Measurements from ENCODE around the gene CYP2C8.
"Not testable (repeated sequence)": the region's sequence is repeated elsewhere in the genome, so short reads cannot be mapped to it uniquely, and the experiment has no call there.

The CYP2C8 gene

DNA sequence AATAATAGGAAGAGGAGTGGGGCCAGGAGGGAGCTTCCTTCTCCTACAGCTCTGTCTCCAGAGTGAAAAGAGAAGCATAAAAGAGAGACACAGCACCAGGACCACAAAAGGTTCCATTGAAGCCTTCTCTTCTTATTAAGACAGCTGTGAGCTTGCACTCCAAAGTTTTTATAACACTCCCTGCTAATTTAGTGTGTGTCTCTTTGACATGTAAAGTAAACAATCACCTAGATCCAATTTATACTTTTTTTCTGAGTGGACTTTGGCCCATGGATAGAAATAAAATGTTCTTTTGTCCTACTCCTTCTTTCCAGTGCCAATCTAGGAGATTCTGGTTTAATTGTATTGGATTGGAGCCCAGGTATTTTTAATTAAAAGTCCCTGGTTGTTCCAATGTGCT is at the start of gene CYP2C8:
Gene CYP2C8, minus strand, starts transcription at position 212 of the 400 bp plus-strand sequence. Its CDS starts 95 bp downstream, at position 117.
- no peak for DNase-seq

DNA sequence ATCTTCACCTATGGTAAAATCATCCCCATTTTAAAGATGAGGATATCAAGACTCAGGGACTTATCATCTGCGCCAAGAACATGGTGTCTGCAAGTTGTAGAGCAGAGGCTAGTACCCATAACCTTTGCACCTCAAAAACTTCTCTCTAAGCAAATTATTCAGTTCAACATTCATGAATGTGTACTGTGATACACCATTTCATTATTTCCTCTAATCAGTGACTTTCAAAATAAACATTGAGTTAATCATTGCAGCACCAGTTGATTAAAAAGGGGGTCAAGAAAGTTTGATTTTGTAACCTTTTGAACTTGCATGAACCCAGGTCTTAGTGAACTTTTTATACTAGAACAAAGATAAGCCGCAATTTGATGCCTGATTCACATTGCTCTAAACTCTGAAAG is 47.6 kb upstream of the CYP2C8 start:
- DNase-seq: no peak

DNA sequence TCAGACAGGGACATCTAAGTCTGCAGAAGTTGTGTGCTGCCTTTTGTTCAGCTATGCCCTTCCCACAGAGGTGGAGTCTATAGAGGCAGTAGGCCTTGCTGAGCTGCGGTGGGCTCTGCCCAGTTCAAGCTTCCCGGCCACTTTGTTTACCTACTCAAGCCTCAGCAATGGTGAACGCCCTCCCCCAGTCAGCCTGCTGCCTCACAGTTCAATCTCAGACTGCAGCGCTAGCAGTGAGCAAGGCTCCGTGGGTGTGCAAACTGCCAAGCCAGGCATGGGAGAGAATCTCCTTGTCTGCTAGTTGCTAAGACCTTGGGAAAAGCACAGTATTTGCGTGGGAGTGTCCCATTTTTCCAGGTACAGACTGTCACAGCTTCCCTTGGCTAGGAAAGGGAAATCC is 41.5 kb upstream of the CYP2C8 start:
- DNase-seq: not testable (repeated sequence)

DNA sequence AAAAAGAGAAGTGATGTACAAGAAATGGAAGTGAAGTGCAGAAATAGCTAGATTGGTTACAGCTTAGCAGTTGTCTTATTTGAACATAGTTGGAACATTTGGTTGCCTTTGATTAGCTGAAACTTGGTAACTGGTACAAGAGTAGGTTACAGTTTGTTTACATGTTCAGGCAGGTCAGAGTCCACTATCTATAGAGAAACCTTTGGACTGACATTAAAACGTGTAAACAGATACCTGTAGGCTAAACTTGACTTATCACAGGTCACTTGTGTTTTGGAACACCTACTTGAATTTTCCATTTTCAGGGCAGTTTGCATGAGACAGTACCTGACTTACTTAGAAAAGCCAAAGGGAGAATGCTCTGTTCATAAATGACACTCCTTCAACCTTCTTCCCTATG is 28.5 kb upstream of the CYP2C8 start:
- DNase-seq: no peak

DNA sequence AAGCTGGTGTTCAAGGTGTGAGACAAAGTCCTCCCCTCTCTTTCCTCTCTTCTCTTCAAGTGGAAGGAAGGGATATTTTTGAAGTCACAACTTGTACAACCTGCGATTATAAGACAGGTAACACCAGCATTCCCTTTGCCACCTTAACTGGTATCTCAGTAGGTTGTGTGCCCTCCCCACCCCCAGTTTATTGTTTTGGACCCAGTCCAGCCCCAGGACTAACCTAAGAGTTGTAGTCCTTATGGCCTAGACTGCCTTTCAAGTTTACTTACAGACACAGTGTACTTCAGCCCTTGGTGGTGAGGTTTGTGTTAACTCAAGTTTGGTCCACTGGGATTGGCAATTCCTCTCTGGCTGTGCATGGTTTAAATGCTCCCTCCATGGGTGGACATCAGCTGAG is 26.8 kb upstream of the CYP2C8 start:
- no peak for DNase-seq

- DNase-seq: not testable (repeated sequence)
Measured at GRCh38 chr10:95079626-95080025, 10.3 kb upstream of the CYP2C8 start.

DNA sequence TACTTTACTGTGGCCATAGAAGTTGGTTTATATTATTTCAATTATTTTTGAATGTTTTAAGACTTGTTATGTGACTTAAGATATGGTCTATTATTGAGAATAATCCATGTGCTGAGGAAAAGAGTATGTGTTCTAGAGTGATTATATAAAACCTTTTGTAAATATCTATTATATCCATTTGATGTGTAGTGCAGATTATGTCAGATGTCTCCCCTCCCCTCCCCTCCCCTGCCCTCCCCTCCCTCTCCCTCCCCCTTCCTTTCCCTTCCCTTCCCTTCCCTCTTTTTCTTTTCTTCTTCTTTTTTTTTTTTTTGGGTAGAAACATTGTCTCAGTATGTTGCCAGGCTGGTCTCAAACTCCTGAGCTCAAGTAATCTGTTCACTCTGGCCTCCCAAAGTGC is 8.3 kb upstream of the CYP2C8 start:
- no peak for DNase-seq

GRCh38 chr10:95071107-95071660 is 1.9 kb upstream of the CYP2C8 start:
- no peak for DNase-seq

DNA sequence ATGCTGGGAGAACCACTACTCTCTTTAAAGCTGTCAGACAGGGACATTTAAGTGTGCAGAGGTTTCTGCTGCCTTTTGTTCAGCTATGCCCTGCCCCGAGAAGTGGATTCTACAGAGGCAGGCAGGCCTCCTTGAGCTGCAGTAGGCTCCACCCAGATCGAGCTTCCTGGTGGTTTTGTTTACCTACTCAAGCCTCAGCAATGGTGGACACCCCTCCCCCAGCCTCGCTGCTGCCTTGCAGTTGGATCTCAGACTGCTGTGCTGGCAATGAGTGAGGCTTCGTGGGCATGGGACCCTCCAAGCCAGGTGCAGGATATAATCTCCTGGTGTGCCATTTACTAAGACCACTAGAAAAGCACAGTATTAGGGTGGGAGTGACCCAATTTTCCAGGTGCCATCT is 5.2 kb downstream of the CYP2C8 start:
- not testable (repeated sequence) for DNase-seq

DNA sequence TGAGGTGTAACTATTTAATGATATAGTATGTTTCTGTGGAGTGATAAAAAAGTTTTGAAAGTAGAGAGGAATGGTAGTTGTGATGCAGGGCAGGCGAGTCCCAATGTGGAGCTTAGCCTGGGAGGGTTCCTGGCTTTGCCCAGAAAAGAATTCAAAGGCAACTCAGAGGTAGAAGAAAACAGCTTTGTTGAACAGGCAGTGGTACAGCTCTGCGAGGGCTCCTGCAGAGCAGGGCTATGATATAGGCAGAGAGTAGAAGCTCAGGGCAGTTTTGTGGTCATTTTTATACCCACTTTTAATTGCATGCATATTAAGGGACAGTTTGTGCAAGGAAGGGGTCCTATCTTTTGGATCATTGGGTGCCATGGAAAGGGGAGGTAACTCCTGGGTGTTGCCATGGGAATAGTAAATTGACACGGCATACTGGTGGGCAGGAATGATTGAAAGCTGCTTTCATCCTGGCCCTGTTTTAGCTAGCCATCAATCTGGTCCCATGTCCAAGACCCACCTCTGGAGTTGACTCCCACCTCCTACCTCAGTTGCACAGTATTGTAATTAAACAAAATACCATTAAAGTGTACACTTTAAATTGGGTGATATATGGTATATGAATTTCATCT is 12.4 kb downstream of the CYP2C8 start:
- DNase-seq: no peak

DNA sequence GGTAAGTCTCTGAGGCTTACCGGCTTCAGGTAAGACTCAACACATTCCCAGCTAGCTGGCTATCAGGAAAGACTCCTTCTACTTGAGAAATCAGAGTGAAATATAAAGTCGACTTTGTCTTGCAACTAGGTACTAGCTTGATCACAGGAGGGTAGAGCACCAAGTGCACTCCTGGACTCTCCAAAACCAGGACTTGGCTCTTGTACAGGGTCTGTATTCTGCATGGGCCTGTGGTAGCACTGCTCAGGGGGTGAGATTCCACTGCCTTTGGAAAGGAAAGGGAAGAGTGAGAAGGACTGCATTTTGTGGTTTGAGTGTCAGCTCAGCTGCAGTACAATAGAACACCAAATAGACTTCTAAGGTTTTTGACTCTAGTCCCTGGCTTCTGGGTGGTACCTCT is 19.4 kb downstream of the CYP2C8 start:
- no peak for DNase-seq

GRCh38 chr10:95048206-95048605 is 21.1 kb downstream of the CYP2C8 start:
- DNase-seq: no peak

GRCh38 chr10:95039281-95039680 is 30.0 kb downstream of the CYP2C8 start:
- no peak for DNase-seq

- no peak for DNase-seq
Measured at GRCh38 chr10:95035332-95036295, 33.7 kb downstream of the CYP2C8 start.

GRCh38 chr10:95034401-95034800 is 34.9 kb downstream of the CYP2C8 start:
- no peak for DNase-seq

GRCh38 chr10:95031656-95032055 is 37.6 kb downstream of the CYP2C8 start:
- DNase-seq: no peak

DNA sequence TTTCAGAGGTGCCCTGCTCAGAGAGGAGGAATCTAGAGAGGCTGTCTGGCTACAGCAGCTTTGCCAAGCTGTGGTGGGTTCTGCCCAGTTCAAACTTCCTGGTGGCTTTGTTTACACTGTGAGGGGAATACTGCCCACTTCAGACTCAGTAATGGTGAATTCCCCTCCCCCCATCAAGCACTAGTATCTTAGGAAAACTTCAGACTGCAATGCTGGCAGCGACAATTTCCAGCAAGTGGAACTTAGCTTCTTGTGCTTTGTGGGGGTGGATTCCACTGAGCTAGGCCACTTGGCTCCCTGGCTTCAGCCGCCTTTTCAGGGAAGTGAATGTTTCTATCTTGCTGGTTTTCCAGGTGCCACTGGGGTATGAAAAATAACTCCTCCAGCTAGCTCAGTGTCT is 42.8 kb downstream of the CYP2C8 start:
- no peak for DNase-seq

- DNase-seq: no peak
Measured at GRCh38 chr10:94997741-94998174, 71.5 kb downstream of the CYP2C8 start.

GRCh38 chr10:94992811-94993210 is 76.5 kb downstream of the CYP2C8 start:
- no peak for DNase-seq

DNA sequence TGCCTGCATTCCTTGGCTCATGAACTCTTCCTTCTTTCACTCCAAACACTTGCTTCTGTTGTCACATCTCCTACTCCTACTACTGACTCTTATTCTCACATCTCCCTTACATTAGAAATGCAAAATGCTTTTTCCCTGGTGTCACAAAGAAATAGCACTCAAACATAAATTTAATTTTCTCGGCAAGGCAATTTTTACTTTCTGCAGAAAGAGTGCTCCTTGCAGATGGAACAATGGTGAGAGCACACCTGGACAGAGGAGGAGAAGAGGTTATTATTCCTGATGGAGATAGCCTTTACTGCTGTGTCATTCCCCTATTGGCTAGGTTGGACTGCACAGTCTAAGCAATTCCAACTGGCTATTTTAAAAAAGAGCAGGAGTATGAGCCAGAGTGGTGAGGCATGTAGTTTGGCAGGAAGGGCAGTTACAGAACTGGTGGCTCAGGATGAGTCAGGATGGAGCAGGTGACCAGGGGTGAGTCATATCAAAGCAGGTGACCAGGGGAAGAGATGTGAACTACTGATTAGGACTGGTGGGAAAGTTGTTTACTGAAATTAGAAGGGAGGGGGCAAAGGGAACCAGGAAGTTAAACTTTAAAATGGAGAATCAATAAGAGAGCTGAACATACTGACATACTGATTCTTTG is 77.9 kb downstream of the CYP2C8 start:
- DNase-seq: no peak

DNA sequence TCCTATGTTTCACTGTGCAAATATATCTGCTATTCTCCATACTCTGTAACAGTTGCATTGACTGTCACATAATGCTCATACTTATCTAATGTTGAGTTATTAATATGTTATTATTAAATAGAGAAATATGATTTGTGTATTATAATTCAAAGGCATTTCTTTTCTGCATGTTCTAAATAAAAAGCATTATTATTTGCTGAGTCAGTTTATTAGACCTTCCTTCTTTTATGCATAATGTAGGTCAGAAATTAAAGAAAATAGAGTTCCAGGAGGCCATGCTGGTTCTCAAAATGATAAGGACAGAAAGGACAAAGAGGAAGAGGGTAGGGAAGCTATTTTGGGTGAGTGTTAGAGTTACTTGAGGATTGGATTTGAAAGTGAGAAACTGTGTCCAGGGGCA is 80.1 kb downstream of the CYP2C8 start:
- DNase-seq: no peak
